Neural cell (in vitro differentiated cells): ENCODE data around the gene RPS6KC1.

Source experiments
- EP300 ChIP-seq: fragments of 450-650 bp; conservative IDR thresholded peaks from 2 replicates; pipeline ENCODE4 v1.6.1; 2014; ENCODE audit warnings: antibody characterized with exemption, mild to moderate bottlenecking, moderate library complexity; ENCODE audit not compliant: poor library complexity, severe bottlenecking
- MXI1 ChIP-seq: fragments of 450-650 bp; conservative IDR thresholded peaks from 2 replicates; pipeline ENCODE4 v1.6.1; 2014; ENCODE audit warnings: antibody characterized with exemption, mild to moderate bottlenecking; ENCODE audit not compliant: poor library complexity, severe bottlenecking
- POLR2AphosphoS5 ChIP-seq: IDR thresholded peaks from 2 replicates; pipeline ENCODE4 v1.6.1; 2012
- RAD21 ChIP-seq: fragments of 450-650 bp; conservative IDR thresholded peaks from 2 replicates; pipeline ENCODE4 v1.6.1; 2014; ENCODE audit warnings: antibody characterized with exemption, mild to moderate bottlenecking, moderate library complexity
- SMC3 ChIP-seq: fragments of 450-650 bp; conservative IDR thresholded peaks from 2 replicates; pipeline ENCODE4 v1.6.1; 2014; ENCODE audit warnings: antibody characterized with exemption, mild to moderate bottlenecking, moderate library complexity; ENCODE audit not compliant: poor library complexity
- TAF1 ChIP-seq: IDR thresholded peaks from 2 replicates; pipeline ENCODE4 v1.6.1; 2012; ENCODE audit warnings: low read depth
- TF ChIP-seq, protein P1 (sequence below): fragments of 450-650 bp; IDR thresholded peaks from 2 replicates; pipeline ENCODE4 v1.5.1; 2014; ENCODE audit warnings: antibody characterized with exemption, mild to moderate bottlenecking, moderate library complexity; ENCODE audit not compliant: poor library complexity, severe bottlenecking
- TF ChIP-seq, protein P2 (sequence below): IDR thresholded peaks from 2 replicates; pipeline ENCODE4 v1.6.1; 2012; ENCODE audit warnings: borderline replicate concordance

GRCh38 chr1:213291526-213291925 lies 240.5 kb downstream of the RPS6KC1 start:
- TF ChIP-seq, protein P1, sequence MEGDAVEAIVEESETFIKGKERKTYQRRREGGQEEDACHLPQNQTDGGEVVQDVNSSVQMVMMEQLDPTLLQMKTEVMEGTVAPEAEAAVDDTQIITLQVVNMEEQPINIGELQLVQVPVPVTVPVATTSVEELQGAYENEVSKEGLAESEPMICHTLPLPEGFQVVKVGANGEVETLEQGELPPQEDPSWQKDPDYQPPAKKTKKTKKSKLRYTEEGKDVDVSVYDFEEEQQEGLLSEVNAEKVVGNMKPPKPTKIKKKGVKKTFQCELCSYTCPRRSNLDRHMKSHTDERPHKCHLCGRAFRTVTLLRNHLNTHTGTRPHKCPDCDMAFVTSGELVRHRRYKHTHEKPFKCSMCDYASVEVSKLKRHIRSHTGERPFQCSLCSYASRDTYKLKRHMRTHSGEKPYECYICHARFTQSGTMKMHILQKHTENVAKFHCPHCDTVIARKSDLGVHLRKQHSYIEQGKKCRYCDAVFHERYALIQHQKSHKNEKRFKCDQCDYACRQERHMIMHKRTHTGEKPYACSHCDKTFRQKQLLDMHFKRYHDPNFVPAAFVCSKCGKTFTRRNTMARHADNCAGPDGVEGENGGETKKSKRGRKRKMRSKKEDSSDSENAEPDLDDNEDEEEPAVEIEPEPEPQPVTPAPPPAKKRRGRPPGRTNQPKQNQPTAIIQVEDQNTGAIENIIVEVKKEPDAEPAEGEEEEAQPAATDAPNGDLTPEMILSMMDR: no peak
- TF ChIP-seq EP300 (no peak), POLR2AphosphoS5 (no peak), RAD21 (no peak), TAF1 (no peak), MXI1 (no peak), SMC3 (no peak)
- TF ChIP-seq, protein P2, sequence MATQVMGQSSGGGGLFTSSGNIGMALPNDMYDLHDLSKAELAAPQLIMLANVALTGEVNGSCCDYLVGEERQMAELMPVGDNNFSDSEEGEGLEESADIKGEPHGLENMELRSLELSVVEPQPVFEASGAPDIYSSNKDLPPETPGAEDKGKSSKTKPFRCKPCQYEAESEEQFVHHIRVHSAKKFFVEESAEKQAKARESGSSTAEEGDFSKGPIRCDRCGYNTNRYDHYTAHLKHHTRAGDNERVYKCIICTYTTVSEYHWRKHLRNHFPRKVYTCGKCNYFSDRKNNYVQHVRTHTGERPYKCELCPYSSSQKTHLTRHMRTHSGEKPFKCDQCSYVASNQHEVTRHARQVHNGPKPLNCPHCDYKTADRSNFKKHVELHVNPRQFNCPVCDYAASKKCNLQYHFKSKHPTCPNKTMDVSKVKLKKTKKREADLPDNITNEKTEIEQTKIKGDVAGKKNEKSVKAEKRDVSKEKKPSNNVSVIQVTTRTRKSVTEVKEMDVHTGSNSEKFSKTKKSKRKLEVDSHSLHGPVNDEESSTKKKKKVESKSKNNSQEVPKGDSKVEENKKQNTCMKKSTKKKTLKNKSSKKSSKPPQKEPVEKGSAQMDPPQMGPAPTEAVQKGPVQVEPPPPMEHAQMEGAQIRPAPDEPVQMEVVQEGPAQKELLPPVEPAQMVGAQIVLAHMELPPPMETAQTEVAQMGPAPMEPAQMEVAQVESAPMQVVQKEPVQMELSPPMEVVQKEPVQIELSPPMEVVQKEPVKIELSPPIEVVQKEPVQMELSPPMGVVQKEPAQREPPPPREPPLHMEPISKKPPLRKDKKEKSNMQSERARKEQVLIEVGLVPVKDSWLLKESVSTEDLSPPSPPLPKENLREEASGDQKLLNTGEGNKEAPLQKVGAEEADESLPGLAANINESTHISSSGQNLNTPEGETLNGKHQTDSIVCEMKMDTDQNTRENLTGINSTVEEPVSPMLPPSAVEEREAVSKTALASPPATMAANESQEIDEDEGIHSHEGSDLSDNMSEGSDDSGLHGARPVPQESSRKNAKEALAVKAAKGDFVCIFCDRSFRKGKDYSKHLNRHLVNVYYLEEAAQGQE: no peak
